ENCODE data around the gene SUCLG2. TPM values are rescaled to one million over a fixed set of nuclear protein-coding genes. Genes with fewer than 3 reads are reported as not detected.

SUCLG2 gene
- total and polyA plus RNA-seq, 2 donors (not counting 1 experiment from before 2014, with no cell fraction given) = 56.8 to 87.4 TPM

- no peak overlapping the region for H3K27ac ChIP-seq (ENCODE audit: insufficient read depth, low read length)
- no peaks in the 10 kb centered on the region for H3K4me1 ChIP-seq (ENCODE audit: control insufficient read depth, extremely low read depth, insufficient read depth, low read length)
- H3K79me2 ChIP-seq (ENCODE audit: control insufficient read depth, insufficient read depth, low read length) = no peaks in the 10 kb centered on the region
- no peaks in the 10 kb centered on the region for H4K20me1 ChIP-seq (ENCODE audit: control insufficient read depth, extremely low read depth, insufficient read depth, low read length)
- no peaks in the 10 kb centered on the region for H3K9me3 ChIP-seq (ENCODE audit: control insufficient read depth, insufficient read depth, low read depth, low read length)
- no peak overlapping the region for H3K4me3 ChIP-seq (replicated peaks in 1 of 4; ENCODE audit: control extremely low read depth in 1 of 4, insufficient read depth in 1 of 4, low read depth in 3 of 4, low read length in 4 of 4)
- DNase-seq (ENCODE audit: low read depth in 2 of 2) = no peak
- no peak for TF ChIP-seq EZH2 (IDR thresholded peaks at IDR 0.05; ENCODE audit: low read length, missing control alignments)
- TF ChIP-seq CTCF (conservative IDR thresholded peaks at IDR 0.05 in 1 of 2, IDR thresholded peaks at IDR 0.05 in 1 of 2; ENCODE audit: low read depth in 1 of 2, low read length in 2 of 2) = no peak
- no peaks in the 10 kb centered on the region for H3K27me3 ChIP-seq (ENCODE audit: control insufficient read depth, insufficient read depth, low read length)
- no peak overlapping the region for H3K9ac ChIP-seq (ENCODE audit: insufficient read depth, low read length)
- no peak overlapping the region for H2AFZ ChIP-seq (ENCODE audit: low read length)
- H3K4me2 ChIP-seq (ENCODE audit: extremely low read depth, insufficient read depth, low read length) = no peak overlapping the region
- no peaks in the 10 kb centered on the region for H3K36me3 ChIP-seq (ENCODE audit: control insufficient read depth, insufficient read depth, low read length)
Measured at GRCh38 chr3:67689806-67690205, 35.4 kb upstream of the SUCLG2 start.

GRCh38 chr3:67688231-67688630 lies 33.8 kb upstream of the SUCLG2 start:
- Histone ChIP-seq H3K4me3 (replicated peaks in 1 of 4; ENCODE audit: control extremely low read depth in 1 of 4, insufficient read depth in 1 of 4, low read depth in 3 of 4, low read length in 4 of 4) (no peak overlapping the region), H3K9me3 (ENCODE audit: control insufficient read depth, insufficient read depth, low read depth, low read length) (no peaks in the 10 kb centered on the region), H3K79me2 (ENCODE audit: control insufficient read depth, insufficient read depth, low read length) (no peaks in the 10 kb centered on the region), H3K27me3 (ENCODE audit: control insufficient read depth, insufficient read depth, low read length) (no peaks in the 10 kb centered on the region), H3K4me1 (ENCODE audit: control insufficient read depth, extremely low read depth, insufficient read depth, low read length) (no peaks in the 10 kb centered on the region), H2AFZ (ENCODE audit: low read length) (no peak overlapping the region), H3K9ac (ENCODE audit: insufficient read depth, low read length) (no peak overlapping the region), H3K27ac (ENCODE audit: insufficient read depth, low read length) (no peak overlapping the region), H3K4me2 (ENCODE audit: extremely low read depth, insufficient read depth, low read length) (no peak overlapping the region), H3K36me3 (ENCODE audit: control insufficient read depth, insufficient read depth, low read length) (no peaks in the 10 kb centered on the region), H4K20me1 (ENCODE audit: control insufficient read depth, extremely low read depth, insufficient read depth, low read length) (no peaks in the 10 kb centered on the region)
- TF ChIP-seq CTCF (conservative IDR thresholded peaks at IDR 0.05 in 1 of 2, IDR thresholded peaks at IDR 0.05 in 1 of 2; ENCODE audit: low read depth in 1 of 2, low read length in 2 of 2) = no peak
- TF ChIP-seq EZH2 (IDR thresholded peaks at IDR 0.05; ENCODE audit: low read length, missing control alignments) = no peak
- no peak for DNase-seq (ENCODE audit: low read depth in 2 of 2)

- Histone ChIP-seq H3K9ac (ENCODE audit: insufficient read depth, low read length) (no peak overlapping the region), H3K79me2 (ENCODE audit: control insufficient read depth, insufficient read depth, low read length) (no peaks in the 10 kb centered on the region), H3K27ac (ENCODE audit: insufficient read depth, low read length) (no peak overlapping the region), H3K27me3 (ENCODE audit: control insufficient read depth, insufficient read depth, low read length) (no peaks in the 10 kb centered on the region), H4K20me1 (ENCODE audit: control insufficient read depth, extremely low read depth, insufficient read depth, low read length) (no peaks in the 10 kb centered on the region), H3K36me3 (ENCODE audit: control insufficient read depth, insufficient read depth, low read length) (no peaks in the 10 kb centered on the region), H3K9me3 (ENCODE audit: control insufficient read depth, insufficient read depth, low read depth, low read length) (no peaks in the 10 kb centered on the region), H3K4me1 (ENCODE audit: control insufficient read depth, extremely low read depth, insufficient read depth, low read length) (no peaks in the 10 kb centered on the region), H3K4me2 (ENCODE audit: extremely low read depth, insufficient read depth, low read length) (no peak overlapping the region), H3K4me3 (replicated peaks in 1 of 4; ENCODE audit: control extremely low read depth in 1 of 4, insufficient read depth in 1 of 4, low read depth in 3 of 4, low read length in 4 of 4) (no peak overlapping the region), H2AFZ (ENCODE audit: low read length) (no peak overlapping the region)
- TF ChIP-seq EZH2 (IDR thresholded peaks at IDR 0.05; ENCODE audit: low read length, missing control alignments) (no peak), CTCF (conservative IDR thresholded peaks at IDR 0.05 in 1 of 2, IDR thresholded peaks at IDR 0.05 in 1 of 2; ENCODE audit: low read depth in 1 of 2, low read length in 2 of 2) (no peak)
- no peak for DNase-seq (ENCODE audit: low read depth in 2 of 2)
Measured at GRCh38 chr3:67686069-67686468, 31.7 kb upstream of the SUCLG2 start.
